Breast epithelium (tissue), 4 donors: ENCODE measurements around the gene TBC1D30. TPM values are rescaled to one million over a fixed set of nuclear protein-coding genes. Genes with fewer than 3 reads are reported as not detected.

Experiments used
- DNase-seq, 2 donors: peaks; one replicate each; pipeline ENCODE4 v3.0.0-alpha.2; 2019; ENCODE audit warnings: low spot score in 2 of 2
- H3K27ac ChIP-seq, 2 donors: fragments of 200-600 bp; sonication (generic) in 1 of 2; one replicate each; pipeline ENCODE4 v1.5.1; 2016 to 2019; ENCODE audit warnings: mild to moderate bottlenecking in 1 of 2
- H3K27me3 ChIP-seq, 2 donors: fragments of 200-600 bp; sonication (generic) in 1 of 2; one replicate each; pipeline versions ENCODE4 v1.5.1 to v1.6.0; 2017 to 2019; ENCODE audit warnings: control low read depth in 1 of 2, mild to moderate bottlenecking in 1 of 2
- H3K36me3 ChIP-seq: fragments of 200-600 bp; one replicate; pipeline ENCODE4 v1.5.1; 2019
- H3K4me1 ChIP-seq, 2 donors: fragments of 200-600 bp; sonication (generic); one replicate each; pipeline ENCODE4 v1.5.1; 2016 to 2019; ENCODE audit warnings: control low read depth in 1 of 2
- H3K4me3 ChIP-seq, 3 donors: fragments of 200-600 bp; sonication (generic); 1 replicate in 2 of 3; 2 replicates in 1 of 3; pipeline ENCODE4 v1.5.1; 2016 to 2019; ENCODE audit warnings: mild to moderate bottlenecking in 3 of 3, moderate library complexity in 2 of 3
- H3K9me3 ChIP-seq, 2 donors: fragments of 200-600 bp; sonication (generic) in 1 of 2; one replicate each; pipeline ENCODE4 v1.5.1; 2016 to 2019; ENCODE audit warnings: control low read depth in 1 of 2
- CTCF ChIP-seq, 3 donors: fragments of 450-650 bp; IDR thresholded peaks; one replicate each; pipeline ENCODE4 v1.5.1; 2016 to 2017; ENCODE audit warnings: antibody characterized with exemption in 3 of 3, mild to moderate bottlenecking in 3 of 3, moderate library complexity in 3 of 3
- POLR2A ChIP-seq: fragments of 450-650 bp; IDR thresholded peaks from one replicate; pipeline ENCODE4 v1.6.1; 2016; ENCODE audit warnings: antibody characterized with exemption, mild to moderate bottlenecking, moderate library complexity
- POLR2AphosphoS5 ChIP-seq, 3 donors: sonication (generic); formaldehyde crosslinking; IDR thresholded peaks; one replicate each; pipeline ENCODE4 v1.6.1; 2017; ENCODE audit warnings: antibody characterized with exemption in 3 of 3
- intact Hi-C: fragments of 100-400 bp; cut with DNase I; formaldehyde crosslinking; loops from one replicate; pipeline ENCODE4 v1.15.1; 2023; ENCODE audit warnings: low total_unique reads
- total RNA-seq, 3 donors: library from RNA; depleted of rRNA; stranded (reverse); fragments of >200 nt; gene quantifications; one replicate each; pipeline ENCODE4 v1.1.0, GENCODE V29; 2016

The TBC1D30 gene
- total RNA-seq, 3 donors from 2014 or later = 3.2 to 16.4 (median 11.9) TPM

GRCh38 chr12:64780531-64781279 lies 43.7 kb upstream of the TBC1D30 start:
- peaks cover 0 to 7% of the 10 kb centered on the region in 2 donors for H3K9me3 ChIP-seq
- peak overlapping the region; percentile 73 to 81 for H3K27ac ChIP-seq
- no peaks in the 10 kb centered on the region for H3K36me3 ChIP-seq
- no peaks in the 10 kb centered on the region for H3K4me1 ChIP-seq
- peak in 1 of 2 donors; percentile 39 for DNase-seq
- TF ChIP-seq POLR2AphosphoS5 (IDR thresholded peaks at IDR 0.05) (no peak), POLR2A (no peak), CTCF (IDR thresholded peaks at IDR 0.05) (no peak)
- H3K27me3 ChIP-seq = no peaks in the 10 kb centered on the region
- H3K4me3 ChIP-seq = peak overlapping the region; percentile 55 to 74 (median 64)
- intact Hi-C loops = no loop called here

GRCh38 chr12:64781280-64782190 lies 42.9 kb upstream of the TBC1D30 start:
- peak overlapping the region; percentile 55 to 74 (median 64) for H3K4me3 ChIP-seq
- intact Hi-C loops = no loop called here
- peak overlapping the region; percentile 73 to 81 for H3K27ac ChIP-seq
- TF ChIP-seq CTCF (IDR thresholded peaks at IDR 0.05) = no peak
- TF ChIP-seq POLR2AphosphoS5 (IDR thresholded peaks at IDR 0.05) = no peak
- TF ChIP-seq POLR2A = no peak
- no peaks in the 10 kb centered on the region for H3K36me3 ChIP-seq
- no peaks in the 10 kb centered on the region for H3K27me3 ChIP-seq
- no peaks in the 10 kb centered on the region for H3K4me1 ChIP-seq
- DNase-seq = no peak
- H3K9me3 ChIP-seq = no peaks in the 10 kb centered on the region

- H3K4me3 ChIP-seq = peak overlapping the region in 2 of 3 donors; percentile 55 to 74
- no peaks in the 10 kb centered on the region for H3K4me1 ChIP-seq
- H3K9me3 ChIP-seq = no peaks in the 10 kb centered on the region
- no peaks in the 10 kb centered on the region for H3K27me3 ChIP-seq
- intact Hi-C loops = no loop called here
- no peak for TF ChIP-seq POLR2A
- no peak for TF ChIP-seq POLR2AphosphoS5 (IDR thresholded peaks at IDR 0.05)
- TF ChIP-seq CTCF (IDR thresholded peaks at IDR 0.05) = no peak
- peak overlapping the region in 1 of 2 donors; percentile 73 for H3K27ac ChIP-seq
- DNase-seq = no peak
- no peaks in the 10 kb centered on the region for H3K36me3 ChIP-seq
These were observed 42.1 kb upstream of the TBC1D30 start for GRCh38 chr12:64782191-64782876.

GRCh38 chr12:64785838-64786237 lies 38.6 kb upstream of the TBC1D30 start:
- no peaks in the 10 kb centered on the region for H3K4me1 ChIP-seq
- no peak for DNase-seq
- H3K36me3 ChIP-seq = no peaks in the 10 kb centered on the region
- no peaks in the 10 kb centered on the region for H3K9me3 ChIP-seq
- H3K27ac ChIP-seq = no peak overlapping the region
- no peak for TF ChIP-seq CTCF (IDR thresholded peaks at IDR 0.05)
- TF ChIP-seq POLR2A = no peak
- no peak for TF ChIP-seq POLR2AphosphoS5 (IDR thresholded peaks at IDR 0.05)
- H3K27me3 ChIP-seq = no peaks in the 10 kb centered on the region
- H3K4me3 ChIP-seq = no peak overlapping the region
- intact Hi-C loops = no loop called here
